K562 (cell line): ENCODE data around the gene ZNF200. TPM values are rescaled to one million over a fixed set of nuclear protein-coding genes. Genes with fewer than 3 reads are reported as not detected.

Experiments used
- CEBPB ChIP-seq: fragments of 450-650 bp; IDR thresholded peaks from 2 replicates; pipeline ENCODE4 v1.6.1; 2016; ENCODE audit warnings: missing genetic modification characterization, missing compliant biosample characterization
- CHCHD3 ChIP-seq: fragments of 250-450 bp; sonication (Bioruptor Pico); IDR thresholded peaks from 2 replicates; pipeline ENCODE4 v2.1.2; 2022; ENCODE audit warnings: mild to moderate bottlenecking
- E2F3 ChIP-seq: fragments of 250-450 bp; sonication (Bioruptor Pico); IDR thresholded peaks from 2 replicates; pipeline ENCODE4 v1.4.0; 2020; ENCODE audit warnings: mild to moderate bottlenecking
- MCM5 ChIP-seq: fragments of 450-650 bp; IDR thresholded peaks from 2 replicates; pipeline ENCODE4 v1.6.1; 2016; ENCODE audit warnings: low read depth
- MTA1 ChIP-seq: fragments of 450-650 bp; IDR thresholded peaks from 2 replicates; pipeline ENCODE4 v1.6.1; 2017; ENCODE audit warnings: borderline replicate concordance
- NCOA6 ChIP-seq: fragments of 450-650 bp; IDR thresholded peaks from 2 replicates; pipeline ENCODE4 v1.6.1; 2017; ENCODE audit warnings: mild to moderate bottlenecking
- NFRKB ChIP-seq: fragments of 450-650 bp; IDR thresholded peaks from 2 replicates; pipeline ENCODE4 v1.6.1; 2016; ENCODE audit warnings: low read depth
- PML ChIP-seq: IDR thresholded peaks from 2 replicates; pipeline ENCODE4 v1.6.1; 2012; ENCODE audit warnings: low read length, inconsistent platforms
- RBM34 ChIP-seq: fragments of 200-400 bp; formaldehyde crosslinking; IDR thresholded peaks from 2 replicates; pipeline ENCODE4 v1.6.1; 2018; ENCODE audit warnings: low read length, borderline replicate concordance; ENCODE audit not compliant: insufficient read depth
- SMC3 ChIP-seq: conservative IDR thresholded peaks from 2 replicates; pipeline ENCODE4 v1.6.1; 2011; ENCODE audit warnings: low read depth, low read length, improper control_type of control experiment; ENCODE audit not compliant: insufficient read depth
- SPI1 ChIP-seq: IDR thresholded peaks from 2 replicates; pipeline ENCODE4 v1.6.1; 2011; ENCODE audit warnings: low read depth, low read length, control low read depth, borderline replicate concordance
- TRIM28 ChIP-seq: fragments of 450-650 bp; IDR thresholded peaks from 2 replicates; pipeline ENCODE4 v1.6.1; 2017
- YBX1 ChIP-seq: fragments of 450-650 bp; IDR thresholded peaks from 2 replicates; pipeline ENCODE4 v1.7.1; 2016; ENCODE audit warnings: mild to moderate bottlenecking
- ZKSCAN3 ChIP-seq: fragments of 250-450 bp; sonication (Bioruptor Pico); IDR thresholded peaks from 2 replicates; pipeline ENCODE4 v1.4.0; 2020
- ZNF695 ChIP-seq: fragments of 450-650 bp; formaldehyde crosslinking; IDR thresholded peaks from 2 replicates; pipeline ENCODE4 v1.4.0; 2020; ENCODE audit warnings: mild to moderate bottlenecking, moderate library complexity
- ZNF766 ChIP-seq: fragments of 200-800 bp; sonication (Bioruptor generic); conservative IDR thresholded peaks from 2 replicates; pipeline ENCODE4 v1.6.1; 2016; ENCODE audit warnings: missing genetic modification characterization, missing compliant biosample characterization
- polyA plus RNA-seq, 8 experiments: library from polyadenylated mRNA; depleted of rRNA in 4 of 8; stranded (reverse) in 5 of 8; unstranded in 3 of 8; fragments of >200 nt; fragmentation: Nextera tagmentation in 2 of 8; fragmentation: Illumina TruSeq in 1 of 8; extraction: Ambion mirVana in 2 of 8; extraction: Trizol in 1 of 8; gene quantifications; 2 replicates each; pipeline versions ENCODE4 v1.2.1 to v1.2.3, GENCODE V29; 2011 to 2014; ENCODE audit warnings: inconsistent platforms in 1 of 8, missing spikeins in 1 of 8
- total RNA-seq, 7 experiments: library from RNA; depleted of rRNA in 6 of 7; stranded (reverse); fragments of >200 nt in 6 of 7; fragmentation: Illumina TruSeq in 2 of 7; extraction: Trizol in 2 of 7; gene quantifications; 2 replicates each; pipeline versions ENCODE4 v1.2.1 to v1.2.3, GENCODE V29; 2011 to 2021; ENCODE audit warnings: low replicate concordance in 1 of 7
- TF ChIP-seq, protein P1 (sequence below): fragments of 250-450 bp; sonication (Bioruptor Pico); IDR thresholded peaks from 2 replicates; pipeline ENCODE4 v1.5.0; 2021; ENCODE audit warnings: mild to moderate bottlenecking, moderate library complexity
- TF ChIP-seq, protein P2 (sequence below): fragments of 450-650 bp; IDR thresholded peaks from 2 replicates; pipeline ENCODE4 v1.6.1; 2014; ENCODE audit warnings: low read depth, mild to moderate bottlenecking, moderate library complexity, borderline replicate concordance
- TF ChIP-seq, protein P3 (sequence below), 2 experiments: IDR thresholded peaks in 1 of 2; conservative IDR thresholded peaks in 1 of 2; 2 replicates each; pipeline ENCODE4 v1.6.1; 2016; ENCODE audit warnings: low read depth in 2 of 2, mild to moderate bottlenecking in 1 of 2, missing compliant biosample characterization in 1 of 2, missing genetic modification characterization in 1 of 2, moderate library complexity in 1 of 2
- TF ChIP-seq, protein P4 (sequence below), 2 experiments: fragments of 450-650 bp in 1 of 2; sonication (generic) in 1 of 2; formaldehyde crosslinking; conservative IDR thresholded peaks; 2 replicates each; pipeline versions ENCODE4 v1.4.0 to v1.8.1; 2020 to 2022; ENCODE audit warnings: mild to moderate bottlenecking in 1 of 2, missing genetic modification reagents in 1 of 2

ZNF200 gene
- total and polyA plus RNA-seq, 9 of the 15 experiments (the other 6 are each of a cell fraction or from before 2014, with no cell fraction given), result 4.8 to 14.5 (median 9.2) TPM

DNA sequence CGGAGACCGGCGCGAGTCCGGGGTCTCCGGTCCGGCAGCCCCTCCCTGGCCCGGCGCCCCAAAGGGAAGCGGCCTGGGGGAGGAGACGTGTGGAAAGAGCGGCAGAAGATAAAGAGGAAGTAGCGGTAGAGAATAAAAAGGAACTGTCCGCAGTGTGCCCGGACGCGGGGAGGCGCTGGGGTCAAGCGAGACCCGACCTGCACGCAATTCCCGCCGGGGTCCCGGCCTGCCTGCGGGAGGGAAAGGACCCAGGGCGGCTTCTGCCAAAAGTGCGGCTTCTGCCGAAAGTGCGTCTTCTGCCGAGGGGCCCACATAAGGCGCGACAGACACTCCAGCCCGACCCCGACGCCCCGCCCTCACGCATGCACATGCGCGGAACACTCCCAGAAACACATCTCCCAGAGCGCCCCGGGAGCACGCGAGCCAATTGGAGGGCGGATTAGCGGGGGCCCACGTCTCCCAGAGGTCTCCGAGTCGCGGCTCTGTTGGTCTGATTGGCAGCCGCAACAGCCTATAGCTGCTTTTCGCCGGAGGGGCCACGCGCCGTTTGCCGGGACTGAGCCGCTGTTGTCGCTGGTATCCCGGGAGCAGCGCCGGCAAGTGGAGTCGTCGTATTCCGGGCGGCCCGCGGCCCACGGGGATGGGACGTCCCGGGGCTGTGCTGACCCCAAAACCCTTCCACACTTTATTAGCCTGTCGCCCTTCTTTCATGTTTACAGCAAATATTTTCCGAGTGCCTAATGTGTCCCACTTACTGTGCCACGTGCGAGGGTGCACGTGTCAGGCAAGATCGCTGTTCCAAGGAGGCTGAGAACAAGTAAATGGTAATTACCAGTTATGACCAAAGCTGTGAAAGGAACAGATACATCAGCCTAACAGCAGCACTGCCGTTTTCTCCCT lies 29.4 kb upstream of the ZNF200 start (continued):
- TF ChIP-seq ZNF766 (no peak), CHCHD3 (no peak), SPI1 (peak; percentile 98), ZNF695 (CRISPR knock-in tag) (no peak), YBX1 (no peak), E2F3 (CRISPR knock-in tag) (peak; percentile 59; the same call in 1 of the 2 replicates), RBM34 (no peak; the same call in 1 of the 2 replicates), PML (no peak), ZKSCAN3 (no peak), MTA1 (no peak), TRIM28 (0 out of 2 replicates have a peak, but pooled peaks have one; percentile 16), NCOA6 (no peak), SMC3 (peak; percentile 12; the same call in 1 of the 2 replicates), CEBPB (no peak), NFRKB (no peak), MCM5 (no peak)
- TF ChIP-seq, protein P1, sequence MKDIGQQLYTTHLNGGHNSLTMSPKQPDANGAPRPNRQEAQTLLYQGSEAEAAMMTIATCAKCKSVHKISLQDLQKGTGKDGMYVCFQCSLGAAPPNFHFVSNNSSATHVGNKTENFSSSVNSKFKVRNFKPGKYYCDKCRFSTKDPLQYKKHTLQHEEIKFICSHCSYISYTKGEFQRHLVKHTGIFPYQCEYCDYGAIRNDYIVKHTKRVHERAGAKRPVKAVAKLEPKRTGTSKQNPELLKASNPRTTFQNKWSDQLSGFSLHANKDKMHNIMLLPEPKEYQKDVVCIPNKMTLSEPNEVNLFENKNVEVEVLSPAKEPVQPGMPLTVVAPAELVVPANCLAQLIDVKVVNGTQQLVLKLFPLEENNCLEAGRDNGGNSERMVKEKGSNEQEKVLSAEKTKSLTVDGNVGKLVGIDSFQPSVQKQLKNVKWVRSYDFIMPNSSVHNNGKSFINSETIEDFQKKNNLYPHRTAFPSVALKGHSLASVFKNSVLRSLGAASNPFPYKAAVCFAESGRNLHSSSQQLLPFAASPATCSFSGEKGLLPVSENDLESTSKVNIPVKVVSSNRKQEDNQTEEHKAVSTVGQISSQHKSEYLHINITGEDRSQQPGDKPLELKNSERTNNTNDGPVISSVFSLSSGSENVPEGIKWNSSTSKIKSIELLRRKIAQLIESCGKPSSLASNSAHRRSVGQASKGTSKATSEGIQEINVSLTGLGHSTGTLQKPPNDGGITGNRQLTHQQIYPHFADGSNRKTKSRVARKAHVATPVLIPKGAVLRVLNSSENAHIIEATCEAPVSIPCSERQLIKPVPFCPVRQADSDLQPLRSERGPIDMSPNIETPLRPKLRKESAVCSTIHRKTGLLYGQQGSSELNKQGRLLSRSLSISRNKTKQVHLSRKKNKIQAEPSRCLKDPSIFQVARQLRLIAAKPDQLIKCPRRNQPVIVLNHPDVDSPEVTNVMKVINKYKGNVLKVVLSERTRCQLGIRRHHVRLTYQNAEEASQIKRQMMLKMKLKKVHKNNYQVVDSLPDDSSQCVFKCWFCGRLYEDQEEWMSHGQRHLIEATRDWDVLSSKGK (CRISPR knock-in tag), result no peak
- TF ChIP-seq, protein P2, sequence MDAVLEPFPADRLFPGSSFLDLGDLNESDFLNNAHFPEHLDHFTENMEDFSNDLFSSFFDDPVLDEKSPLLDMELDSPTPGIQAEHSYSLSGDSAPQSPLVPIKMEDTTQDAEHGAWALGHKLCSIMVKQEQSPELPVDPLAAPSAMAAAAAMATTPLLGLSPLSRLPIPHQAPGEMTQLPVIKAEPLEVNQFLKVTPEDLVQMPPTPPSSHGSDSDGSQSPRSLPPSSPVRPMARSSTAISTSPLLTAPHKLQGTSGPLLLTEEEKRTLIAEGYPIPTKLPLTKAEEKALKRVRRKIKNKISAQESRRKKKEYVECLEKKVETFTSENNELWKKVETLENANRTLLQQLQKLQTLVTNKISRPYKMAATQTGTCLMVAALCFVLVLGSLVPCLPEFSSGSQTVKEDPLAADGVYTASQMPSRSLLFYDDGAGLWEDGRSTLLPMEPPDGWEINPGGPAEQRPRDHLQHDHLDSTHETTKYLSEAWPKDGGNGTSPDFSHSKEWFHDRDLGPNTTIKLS, result peak; percentile 92; the same call in 1 of the 2 replicates
- TF ChIP-seq, protein P3, sequence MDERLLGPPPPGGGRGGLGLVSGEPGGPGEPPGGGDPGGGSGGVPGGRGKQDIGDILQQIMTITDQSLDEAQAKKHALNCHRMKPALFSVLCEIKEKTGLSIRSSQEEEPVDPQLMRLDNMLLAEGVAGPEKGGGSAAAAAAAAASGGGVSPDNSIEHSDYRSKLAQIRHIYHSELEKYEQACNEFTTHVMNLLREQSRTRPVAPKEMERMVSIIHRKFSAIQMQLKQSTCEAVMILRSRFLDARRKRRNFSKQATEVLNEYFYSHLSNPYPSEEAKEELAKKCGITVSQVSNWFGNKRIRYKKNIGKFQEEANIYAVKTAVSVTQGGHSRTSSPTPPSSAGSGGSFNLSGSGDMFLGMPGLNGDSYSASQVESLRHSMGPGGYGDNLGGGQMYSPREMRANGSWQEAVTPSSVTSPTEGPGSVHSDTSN (CRISPR knock-in tag; IDR thresholded peaks at IDR 0.05; ENCODE audit: low read depth), result peak; percentile 91
- TF ChIP-seq, protein P3 (tag; conservative IDR thresholded peaks at IDR 0.05; ENCODE audit: low read depth), result peak; percentile 97
- TF ChIP-seq, protein P4, sequence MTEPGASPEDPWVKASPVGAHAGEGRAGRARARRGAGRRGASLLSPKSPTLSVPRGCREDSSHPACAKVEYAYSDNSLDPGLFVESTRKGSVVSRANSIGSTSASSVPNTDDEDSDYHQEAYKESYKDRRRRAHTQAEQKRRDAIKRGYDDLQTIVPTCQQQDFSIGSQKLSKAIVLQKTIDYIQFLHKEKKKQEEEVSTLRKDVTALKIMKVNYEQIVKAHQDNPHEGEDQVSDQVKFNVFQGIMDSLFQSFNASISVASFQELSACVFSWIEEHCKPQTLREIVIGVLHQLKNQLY (CRISPR knock-in tag; conservative IDR thresholded peaks at IDR 0.05), result peak in 1 of 2 experiments; percentile 81; a peak in 2 of 4 replicates
